BLaER1 (cell line): ENCODE measurements around the gene TNS3.
"Not testable (repeated sequence)": the region's sequence is repeated elsewhere in the genome, so short reads cannot be mapped to it uniquely, and the experiment has no call there.

Experiments used
- H3K27ac ChIP-seq: shearing (Covaris generic); formaldehyde crosslinking; 2 replicates; pipeline ENCODE4 v1.8.1; 2022
- H3K27me3 ChIP-seq: shearing (Covaris generic); formaldehyde crosslinking; 2 replicates; pipeline ENCODE4 v1.8.1; 2022
- H3K36me3 ChIP-seq: shearing (Covaris generic); formaldehyde crosslinking; 2 replicates; pipeline ENCODE4 v1.8.1; 2022
- H3K4me1 ChIP-seq: shearing (Covaris generic); formaldehyde crosslinking; 2 replicates; pipeline ENCODE4 v1.8.1; 2022
- H3K4me2 ChIP-seq: shearing (Covaris generic); formaldehyde crosslinking; 2 replicates; pipeline ENCODE4 v1.8.1; 2022
- H3K4me3 ChIP-seq: shearing (Covaris generic); formaldehyde crosslinking; 2 replicates; pipeline ENCODE4 v1.8.1; 2022
- H3K9ac ChIP-seq: shearing (Covaris generic); formaldehyde crosslinking; 2 replicates; pipeline ENCODE4 v1.8.1; 2022
- H3K9me3 ChIP-seq: shearing (Covaris generic); formaldehyde crosslinking; 2 replicates; pipeline ENCODE4 v1.8.1; 2022
- H4K20me1 ChIP-seq: shearing (Covaris generic); formaldehyde crosslinking; 2 replicates; pipeline ENCODE4 v1.8.1; 2022
- Cebpa-rat ChIP-seq: shearing (Covaris generic); IDR thresholded peaks from 2 replicates; pipeline ENCODE4 v1.8.1; 2022

Gene TNS3

DNA sequence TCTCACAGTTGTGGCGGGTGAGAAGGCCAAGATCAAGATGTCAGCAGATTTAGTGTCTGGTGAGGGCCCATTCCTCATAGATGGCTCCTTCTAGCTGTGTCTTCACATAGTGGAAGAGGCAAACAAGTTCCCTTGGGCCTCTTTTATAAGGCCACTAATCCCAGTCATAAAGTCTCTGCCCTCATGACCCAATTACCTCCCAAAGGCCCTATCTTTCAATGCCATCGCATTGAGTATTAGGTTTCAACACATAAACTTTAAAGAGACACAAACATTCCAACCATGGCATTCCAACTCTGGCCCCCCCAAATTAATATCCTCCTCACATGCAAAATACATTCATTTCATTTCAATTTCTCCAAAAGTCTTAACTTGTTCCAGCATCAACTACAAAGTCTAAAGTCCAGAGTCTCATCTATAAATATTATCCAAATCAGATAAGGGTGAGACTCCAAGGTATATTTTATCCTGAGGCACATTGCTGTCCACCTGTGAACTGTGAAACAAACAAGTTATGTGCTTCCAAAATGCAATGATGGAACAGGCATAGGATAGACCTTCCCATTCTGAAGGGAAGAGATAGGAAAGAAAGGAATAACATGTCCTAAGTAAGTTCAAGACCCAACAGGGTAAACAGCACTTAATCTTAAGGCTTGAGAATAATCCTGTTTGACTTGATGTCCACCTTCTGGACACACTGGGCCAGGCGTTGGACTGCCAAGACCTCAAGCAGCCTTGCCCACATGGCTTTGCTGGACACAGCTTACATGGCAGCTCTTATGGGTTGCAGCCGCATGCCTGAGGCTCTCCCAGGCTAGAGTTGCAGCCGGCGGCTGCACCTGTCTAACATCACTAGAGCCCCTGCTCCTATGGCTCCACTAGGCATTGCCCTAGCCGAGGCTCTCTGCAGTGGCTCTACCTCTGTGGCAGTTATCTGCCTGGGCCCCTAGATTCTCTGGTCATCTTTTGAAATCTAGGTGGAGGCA is 312.8 kb downstream of the TNS3 start:
- H3K9me3 ChIP-seq = no peaks in the 10 kb centered on the region
- H3K4me3 ChIP-seq = no peak overlapping the region
- H3K4me1 ChIP-seq = peaks cover 5% of the 10 kb centered on the region; the same call in 1 of the 2 replicates
- H3K27ac ChIP-seq = no peak overlapping the region
- H3K9ac ChIP-seq = no peak overlapping the region
- H3K27me3 ChIP-seq = no peaks in the 10 kb centered on the region
- H3K36me3 ChIP-seq = no peaks in the 10 kb centered on the region
- H3K4me2 ChIP-seq = no peak overlapping the region
- no peaks in the 10 kb centered on the region for H4K20me1 ChIP-seq
- TF ChIP-seq Cebpa-rat = no peak

DNA sequence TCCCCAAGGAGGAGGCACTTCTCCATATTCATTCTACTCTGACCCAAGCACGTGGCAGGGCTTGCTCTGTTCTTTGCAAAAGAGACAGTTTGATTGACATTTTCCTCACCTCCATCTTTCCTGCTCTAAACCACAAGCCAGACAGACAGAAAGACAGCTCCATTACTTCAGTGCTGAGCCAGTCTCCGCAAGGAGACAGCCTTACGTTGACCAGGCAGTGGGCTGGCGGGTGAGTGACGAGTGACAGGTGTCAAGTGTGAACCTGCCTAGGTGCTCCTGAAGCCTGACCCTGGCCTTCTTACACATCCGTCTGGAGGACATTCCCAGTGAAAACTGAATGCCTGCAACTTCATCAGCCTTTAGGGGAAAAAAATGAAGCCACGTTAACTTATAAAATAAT is 314.6 kb downstream of the TNS3 start:
- no peaks in the 10 kb centered on the region for H3K27me3 ChIP-seq
- H3K4me1 ChIP-seq = peaks cover 5% of the 10 kb centered on the region; the same call in 1 of the 2 replicates
- no peak overlapping the region for H3K4me2 ChIP-seq
- TF ChIP-seq Cebpa-rat = no peak
- H3K4me3 ChIP-seq = no peak overlapping the region
- no peaks in the 10 kb centered on the region for H4K20me1 ChIP-seq
- H3K9me3 ChIP-seq = no peaks in the 10 kb centered on the region
- H3K27ac ChIP-seq = no peak overlapping the region
- H3K36me3 ChIP-seq = no peaks in the 10 kb centered on the region
- no peak overlapping the region for H3K9ac ChIP-seq

DNA sequence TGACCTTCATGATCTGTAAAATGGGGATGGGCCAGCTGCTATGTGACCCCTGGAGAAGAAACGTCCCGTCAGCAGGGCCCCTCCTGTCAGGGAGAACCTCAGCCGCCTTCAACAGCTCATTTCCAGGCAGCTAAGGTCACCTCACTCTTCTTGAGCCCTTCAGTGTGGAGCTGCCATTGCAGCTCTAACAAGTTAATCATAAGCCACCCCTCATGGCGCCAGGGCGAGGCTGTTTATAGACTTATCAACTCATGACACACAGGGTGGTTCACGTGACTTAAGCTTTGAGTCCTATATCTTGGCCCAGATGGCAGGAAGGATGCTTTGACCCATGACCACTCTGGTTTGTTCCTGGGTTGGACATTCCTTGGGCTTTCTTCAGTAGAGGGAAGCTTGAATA is 315.1 kb downstream of the TNS3 start:
- H3K27me3 ChIP-seq = no peaks in the 10 kb centered on the region
- H3K9me3 ChIP-seq = no peaks in the 10 kb centered on the region
- no peaks in the 10 kb centered on the region for H3K36me3 ChIP-seq
- H3K9ac ChIP-seq = no peak overlapping the region
- no peak for TF ChIP-seq Cebpa-rat
- H3K4me2 ChIP-seq = no peak overlapping the region
- no peak overlapping the region for H3K4me3 ChIP-seq
- no peaks in the 10 kb centered on the region for H4K20me1 ChIP-seq
- H3K27ac ChIP-seq = no peak overlapping the region
- H3K4me1 ChIP-seq = peaks cover 5% of the 10 kb centered on the region; the same call in 1 of the 2 replicates

DNA sequence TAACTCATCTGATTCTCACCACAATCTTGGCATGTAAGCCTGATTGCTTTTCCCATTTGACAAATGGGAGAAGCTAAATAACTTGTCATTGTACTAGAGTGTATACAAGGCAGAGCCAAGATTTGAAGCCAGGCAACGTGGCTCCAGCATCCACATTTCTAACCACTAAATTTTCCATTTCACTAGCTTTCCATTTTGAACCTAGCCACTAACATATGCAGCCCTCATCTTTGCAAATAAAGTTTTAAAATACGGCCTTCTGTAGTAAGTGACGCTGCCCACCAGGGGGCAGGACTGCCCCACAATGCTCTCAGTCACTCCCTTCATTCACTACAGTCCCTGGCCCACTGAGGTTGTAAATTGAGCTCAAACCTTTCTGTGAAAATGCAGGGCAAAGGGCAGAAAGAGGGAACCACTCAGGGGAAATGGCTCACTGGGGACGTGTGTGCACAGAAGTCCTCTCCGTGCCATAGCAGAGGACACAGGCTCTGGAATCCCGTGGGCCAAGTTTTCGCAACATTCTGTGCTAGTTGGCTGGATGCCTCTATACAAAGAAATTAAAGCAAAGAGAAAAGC is 315.7 kb downstream of the TNS3 start:
- Histone ChIP-seq H3K9me3 (no peaks in the 10 kb centered on the region), H4K20me1 (no peaks in the 10 kb centered on the region), H3K4me1 (peaks cover 5% of the 10 kb centered on the region; the same call in 1 of the 2 replicates), H3K9ac (no peak overlapping the region), H3K27me3 (no peaks in the 10 kb centered on the region), H3K4me2 (no peak overlapping the region), H3K36me3 (no peaks in the 10 kb centered on the region), H3K4me3 (no peak overlapping the region), H3K27ac (no peak overlapping the region)
- no peak for TF ChIP-seq Cebpa-rat

DNA sequence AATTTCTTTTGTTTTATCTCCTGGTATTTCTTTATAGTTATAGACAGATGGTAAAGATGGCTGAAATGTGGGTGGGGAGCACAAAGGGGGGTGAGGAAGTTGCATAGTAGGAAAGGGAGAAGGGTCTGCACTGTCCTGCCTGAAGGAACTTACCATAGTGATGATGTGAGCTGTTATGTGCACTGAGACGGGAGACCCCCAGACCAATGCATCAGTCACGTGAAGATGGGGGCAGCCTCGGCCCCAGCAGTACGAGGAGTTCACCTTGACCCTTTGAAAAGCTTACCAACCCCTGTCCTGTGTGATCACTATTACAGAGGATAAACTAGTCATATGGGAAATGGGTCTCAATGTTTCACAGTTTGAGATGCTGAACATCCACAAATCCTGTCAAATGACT is 316.3 kb downstream of the TNS3 start:
- Histone ChIP-seq H3K4me1 (peaks cover 5% of the 10 kb centered on the region; the same call in 1 of the 2 replicates), H3K4me3 (no peak overlapping the region), H3K36me3 (no peaks in the 10 kb centered on the region), H3K27ac (no peak overlapping the region), H3K4me2 (no peak overlapping the region), H3K9ac (no peak overlapping the region), H3K9me3 (no peaks in the 10 kb centered on the region), H4K20me1 (no peaks in the 10 kb centered on the region), H3K27me3 (no peaks in the 10 kb centered on the region)
- TF ChIP-seq Cebpa-rat = no peak

DNA sequence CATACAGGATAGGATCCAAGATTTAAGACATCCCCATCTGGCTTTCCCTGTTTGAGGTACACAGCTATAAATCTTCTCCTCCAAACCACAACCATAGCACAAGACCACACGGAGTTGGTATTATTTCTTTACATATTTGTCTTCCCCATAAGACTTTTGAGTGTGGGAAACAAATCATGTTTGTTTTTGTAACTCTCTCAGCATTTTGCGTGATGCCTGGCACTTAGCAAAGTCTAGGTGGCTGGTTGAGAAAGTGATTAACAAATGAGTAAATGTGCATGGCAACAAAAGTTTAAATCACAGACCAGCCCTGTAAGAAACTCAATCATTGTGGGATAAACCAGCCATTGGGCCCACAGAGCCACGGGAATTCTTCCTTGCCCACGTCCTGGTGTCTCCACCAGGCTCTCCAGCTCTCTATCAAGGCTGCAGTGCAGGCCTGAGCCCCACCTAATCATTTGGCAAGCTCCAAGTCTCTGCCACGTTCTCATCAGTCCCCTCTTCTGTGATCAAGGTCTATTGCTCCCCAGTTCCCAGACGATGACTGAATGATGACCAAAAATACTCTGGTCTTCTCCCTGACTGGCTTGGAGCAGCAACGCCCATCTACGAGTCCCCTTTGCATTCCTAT is 317.8 kb downstream of the TNS3 start:
- H3K4me3 ChIP-seq = no peak overlapping the region
- H4K20me1 ChIP-seq = no peaks in the 10 kb centered on the region
- no peak overlapping the region for H3K9ac ChIP-seq
- H3K27me3 ChIP-seq = no peaks in the 10 kb centered on the region
- H3K4me1 ChIP-seq = peaks cover 5% of the 10 kb centered on the region; the same call in 1 of the 2 replicates
- no peaks in the 10 kb centered on the region for H3K9me3 ChIP-seq
- no peak for TF ChIP-seq Cebpa-rat
- no peak overlapping the region for H3K27ac ChIP-seq
- H3K36me3 ChIP-seq = no peaks in the 10 kb centered on the region
- H3K4me2 ChIP-seq = no peak overlapping the region

DNA sequence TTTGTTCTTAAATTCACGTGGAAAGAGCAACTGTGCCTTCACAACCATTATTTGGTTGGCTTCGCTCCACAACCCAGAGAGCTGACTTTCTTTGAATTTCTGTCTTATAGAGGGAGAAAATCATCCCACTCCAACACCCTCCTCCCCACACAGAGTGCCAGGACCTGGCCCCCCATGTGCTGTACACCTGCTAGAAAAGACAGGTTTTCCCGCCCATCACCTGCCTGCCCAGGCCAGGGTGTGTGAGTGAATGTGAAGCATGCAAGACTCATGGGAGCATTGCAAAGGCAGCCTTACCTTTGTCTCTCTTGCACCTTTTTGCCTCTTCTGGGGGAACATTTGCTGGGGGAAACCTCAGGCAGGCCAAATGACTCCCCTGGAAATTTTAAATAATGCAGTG is 319.0 kb downstream of the TNS3 start:
- Histone ChIP-seq H3K36me3 (no peaks in the 10 kb centered on the region), H3K4me1 (peaks cover 5% of the 10 kb centered on the region; the same call in 1 of the 2 replicates), H3K9ac (no peak overlapping the region), H3K4me3 (no peak overlapping the region), H3K4me2 (no peak overlapping the region), H3K9me3 (no peaks in the 10 kb centered on the region), H3K27me3 (no peaks in the 10 kb centered on the region), H4K20me1 (no peaks in the 10 kb centered on the region), H3K27ac (no peak overlapping the region)
- TF ChIP-seq Cebpa-rat = no peak

DNA sequence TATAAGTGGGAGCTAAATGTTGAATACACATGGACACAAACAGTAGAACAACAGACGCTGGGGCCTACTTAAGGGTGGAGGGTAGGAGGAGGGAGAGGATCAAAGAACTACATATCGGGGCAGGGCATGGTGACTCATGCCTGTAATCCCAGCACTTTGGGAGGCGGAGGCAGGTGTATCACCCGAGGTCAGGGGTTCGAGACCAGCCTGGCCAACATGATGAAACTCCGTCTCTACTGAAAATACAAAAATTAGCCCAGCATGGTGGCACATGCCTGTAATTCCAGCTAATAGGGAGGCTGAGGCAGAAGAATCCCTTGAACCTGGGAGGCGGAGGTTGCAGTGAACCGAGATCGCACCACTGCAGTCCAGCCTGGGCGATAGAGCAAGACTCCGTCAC is 319.8 kb downstream of the TNS3 start:
- H3K27ac ChIP-seq, H3K4me3 ChIP-seq, H3K9me3 ChIP-seq, H3K4me2 ChIP-seq, H3K36me3 ChIP-seq, H4K20me1 ChIP-seq, H3K27me3 ChIP-seq, H3K4me1 ChIP-seq, H3K9ac ChIP-seq: not testable (repeated sequence)

DNA sequence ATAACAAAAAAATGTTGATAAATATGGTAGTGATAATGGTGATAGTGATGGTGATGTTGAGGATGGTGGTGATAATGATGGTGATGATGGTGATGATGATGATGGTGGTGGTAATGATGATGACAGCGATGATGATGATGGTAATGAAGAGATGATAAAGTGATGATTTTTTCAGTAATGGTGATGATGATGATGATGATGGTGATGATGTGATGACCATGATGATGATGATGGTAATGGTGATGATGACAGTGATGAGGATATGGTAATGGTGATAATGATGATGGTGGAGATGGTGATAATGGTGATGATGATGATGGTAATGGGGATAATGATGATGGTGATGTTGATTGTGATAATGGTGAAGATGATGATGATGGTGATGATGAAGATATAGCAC is 321.6 kb downstream of the TNS3 start:
- no peak overlapping the region for H3K9ac ChIP-seq
- no peaks in the 10 kb centered on the region for H3K9me3 ChIP-seq
- TF ChIP-seq Cebpa-rat = no peak
- no peaks in the 10 kb centered on the region for H3K36me3 ChIP-seq
- no peak overlapping the region for H3K4me2 ChIP-seq
- H3K27me3 ChIP-seq = no peaks in the 10 kb centered on the region
- no peaks in the 10 kb centered on the region for H4K20me1 ChIP-seq
- H3K4me3 ChIP-seq = no peak overlapping the region
- H3K4me1 ChIP-seq = peaks cover 16% of the 10 kb centered on the region
- H3K27ac ChIP-seq = no peak overlapping the region

DNA sequence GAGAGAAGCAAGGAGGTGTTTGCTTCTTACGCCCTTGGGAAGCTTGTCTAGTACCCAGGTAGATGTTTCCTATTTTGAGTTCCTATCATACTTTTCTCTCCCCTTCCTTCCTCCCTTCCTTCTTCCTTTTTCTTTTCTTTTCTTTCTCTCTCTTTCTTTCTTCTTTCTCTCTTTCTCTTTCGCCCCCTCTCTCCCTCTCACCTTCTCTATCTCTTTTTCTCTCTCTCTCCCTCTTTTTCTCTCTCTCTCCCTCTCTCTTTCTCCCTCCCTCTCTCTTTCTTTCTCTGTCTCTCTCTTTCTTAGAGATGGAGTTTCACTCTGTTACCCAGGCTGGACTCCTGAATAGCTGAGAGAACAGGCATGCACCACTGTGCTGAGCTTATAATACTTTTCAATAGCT is 322.2 kb downstream of the TNS3 start:
- H3K4me3 ChIP-seq = no peak overlapping the region
- no peaks in the 10 kb centered on the region for H3K36me3 ChIP-seq
- no peak overlapping the region for H3K27ac ChIP-seq
- TF ChIP-seq Cebpa-rat = no peak
- H3K4me1 ChIP-seq = peaks cover 22% of the 10 kb centered on the region
- no peaks in the 10 kb centered on the region for H3K27me3 ChIP-seq
- H3K4me2 ChIP-seq = no peak overlapping the region
- no peaks in the 10 kb centered on the region for H3K9me3 ChIP-seq
- no peaks in the 10 kb centered on the region for H4K20me1 ChIP-seq
- no peak overlapping the region for H3K9ac ChIP-seq
